HG03139 (cell line): ENCODE measurements around the gene ALPL.
"Not testable (repeated sequence)": the region's sequence is repeated elsewhere in the genome, so short reads cannot be mapped to it uniquely, and the experiment has no call there.

ENCODE experiments used
- ATAC-seq: cut with Tn5 transposase; IDR thresholded peaks from one replicate; pipeline ENCODE4 v1.9.1; 2021; ENCODE audit not compliant: unreplicated experiment

ALPL gene

GRCh38 chr1:21553116-21553926 is 44.1 kb downstream of the ALPL start:
- ATAC-seq = no peak

- ATAC-seq = no peak
Observed at GRCh38 chr1:21559788-21560567, 50.8 kb downstream of the ALPL start.

- ATAC-seq = no peak
Observed at GRCh38 chr1:21560916-21561638, 51.9 kb downstream of the ALPL start.

GRCh38 chr1:21562896-21563295 is 53.7 kb downstream of the ALPL start:
- ATAC-seq = no peak

- ATAC-seq = no peak
Observed at GRCh38 chr1:21563971-21564370, 54.7 kb downstream of the ALPL start.

GRCh38 chr1:21564521-21565095 is 55.4 kb downstream of the ALPL start:
- no peak for ATAC-seq

GRCh38 chr1:21565285-21565684 is 56.1 kb downstream of the ALPL start:
- no peak for ATAC-seq

GRCh38 chr1:21566361-21566760 is 57.1 kb downstream of the ALPL start:
- not testable (repeated sequence) for ATAC-seq

GRCh38 chr1:21567241-21568005 is 58.2 kb downstream of the ALPL start:
- ATAC-seq = no peak

GRCh38 chr1:21568006-21568746 is 59.0 kb downstream of the ALPL start:
- no peak for ATAC-seq

- no peak for ATAC-seq
Observed at GRCh38 chr1:21568809-21569385, 59.7 kb downstream of the ALPL start.

GRCh38 chr1:21569820-21570527 is 60.8 kb downstream of the ALPL start:
- ATAC-seq = no peak

GRCh38 chr1:21570528-21570875 is 61.3 kb downstream of the ALPL start:
- ATAC-seq = no peak

GRCh38 chr1:21570885-21571284 is 61.7 kb downstream of the ALPL start:
- no peak for ATAC-seq

GRCh38 chr1:21572221-21572620 is 63.0 kb downstream of the ALPL start:
- ATAC-seq = no peak

GRCh38 chr1:21572735-21573277 is 63.6 kb downstream of the ALPL start:
- no peak for ATAC-seq

- no peak for ATAC-seq
Observed at GRCh38 chr1:21573475-21573874, 64.3 kb downstream of the ALPL start.

- ATAC-seq = no peak
Observed at GRCh38 chr1:21573971-21574465, 64.8 kb downstream of the ALPL start.
